ENCODE results near the gene LSMEM2. TPM values are rescaled to one million over a fixed set of nuclear protein-coding genes. Genes with fewer than 3 reads are reported as not detected.

LSMEM2 gene
- total and polyA plus RNA-seq, 2 of the 8 experiments (the other 6 are each of a cell fraction or from before 2014, with no cell fraction given): 0.58 to 0.68 TPM

DNA sequence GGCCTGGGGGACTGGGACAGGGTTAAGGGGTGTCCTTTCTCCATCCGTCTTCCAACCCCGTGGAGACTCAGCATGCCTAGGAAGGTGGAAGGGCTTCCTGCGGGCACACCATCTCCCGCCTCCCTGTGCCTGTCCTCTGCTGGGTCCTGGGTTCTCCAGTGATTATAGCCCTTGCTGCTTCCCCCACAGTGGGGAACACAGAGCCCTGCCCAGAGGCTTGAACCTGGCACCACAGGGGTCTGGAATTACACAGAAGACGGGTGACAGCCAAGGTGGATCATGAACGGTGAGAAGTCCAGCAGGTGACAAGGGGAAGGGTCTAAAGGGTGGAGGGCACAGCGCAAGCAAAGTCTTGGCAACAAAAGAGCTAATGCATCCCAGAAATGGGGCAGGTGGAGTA is 16.1 kb upstream of the LSMEM2 start:
- DNase-seq (ENCODE audit: low read depth in 1 of 2, low spot score in 2 of 2) (no peak), FAIRE-seq (no peak)
- ChIA-PET CTCF (ENCODE audit: partially characterized antibody) (interaction anchor here (0.6 to 53.5 kb wide), 10 partner anchors 9 to 142 kb away, joined by 3 to 2149 read pairs (median 16); partner anchors contain the start of genes GNAI2, GNAT1, LSMEM2 and SLC38A3), POLR2A (ENCODE audit: partially characterized antibody) (interaction anchor here (0.7 to 3.2 kb wide), 4 partner anchors 13 to 78 kb away, joined by 3 to 17 read pairs (median 8); partner anchors contain the start of genes LSMEM2 and RASSF1)
- no peak overlapping the region for H3K4me2 ChIP-seq (ENCODE audit: insufficient read depth in 1 of 2, low read depth in 2 of 2, low read length in 2 of 2)
- no peaks in the 10 kb centered on the region for H3K79me1 ChIP-seq (ENCODE audit: low read depth, low read length)
- H3K9me3 ChIP-seq (ENCODE audit: insufficient read depth in 2 of 2, low read depth in 1 of 2, low read length in 1 of 2): no peaks in the 10 kb centered on the region
- no peak overlapping the region for H2AFZ ChIP-seq (ENCODE audit: low read length)
- no peak overlapping the region for H2BK120ac ChIP-seq (replicated peaks; ENCODE audit: low read depth, low read length)
- no peak overlapping the region for H3K9ac ChIP-seq (replicated peaks in 1 of 4; ENCODE audit: extremely low read depth in 1 of 4, low read depth in 3 of 4, low read length in 3 of 4)
- no peak for TF ChIP-seq RBBP5 (IDR thresholded peaks at IDR 0.05; ENCODE audit: borderline replicate concordance, low read depth, low read length)
- TF ChIP-seq CEBPB (IDR thresholded peaks at IDR 0.05; ENCODE audit: low read depth, low read length): no peak
- no peak for TF ChIP-seq TAF7 (optimal IDR thresholded peaks at IDR 0.05; ENCODE audit: borderline replicate concordance, low read depth, low read length)
- no peak for TF ChIP-seq YY1 (IDR thresholded peaks at IDR 0.05; ENCODE audit: low read depth, low read length)
- TF ChIP-seq, protein P1, sequence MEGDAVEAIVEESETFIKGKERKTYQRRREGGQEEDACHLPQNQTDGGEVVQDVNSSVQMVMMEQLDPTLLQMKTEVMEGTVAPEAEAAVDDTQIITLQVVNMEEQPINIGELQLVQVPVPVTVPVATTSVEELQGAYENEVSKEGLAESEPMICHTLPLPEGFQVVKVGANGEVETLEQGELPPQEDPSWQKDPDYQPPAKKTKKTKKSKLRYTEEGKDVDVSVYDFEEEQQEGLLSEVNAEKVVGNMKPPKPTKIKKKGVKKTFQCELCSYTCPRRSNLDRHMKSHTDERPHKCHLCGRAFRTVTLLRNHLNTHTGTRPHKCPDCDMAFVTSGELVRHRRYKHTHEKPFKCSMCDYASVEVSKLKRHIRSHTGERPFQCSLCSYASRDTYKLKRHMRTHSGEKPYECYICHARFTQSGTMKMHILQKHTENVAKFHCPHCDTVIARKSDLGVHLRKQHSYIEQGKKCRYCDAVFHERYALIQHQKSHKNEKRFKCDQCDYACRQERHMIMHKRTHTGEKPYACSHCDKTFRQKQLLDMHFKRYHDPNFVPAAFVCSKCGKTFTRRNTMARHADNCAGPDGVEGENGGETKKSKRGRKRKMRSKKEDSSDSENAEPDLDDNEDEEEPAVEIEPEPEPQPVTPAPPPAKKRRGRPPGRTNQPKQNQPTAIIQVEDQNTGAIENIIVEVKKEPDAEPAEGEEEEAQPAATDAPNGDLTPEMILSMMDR (IDR thresholded peaks at IDR 0.05; ENCODE audit: control extremely low read depth in 1 of 3, insufficient read depth in 1 of 3, low read depth in 1 of 3, low read length in 3 of 3): no peak
- TF ChIP-seq, protein P2, sequence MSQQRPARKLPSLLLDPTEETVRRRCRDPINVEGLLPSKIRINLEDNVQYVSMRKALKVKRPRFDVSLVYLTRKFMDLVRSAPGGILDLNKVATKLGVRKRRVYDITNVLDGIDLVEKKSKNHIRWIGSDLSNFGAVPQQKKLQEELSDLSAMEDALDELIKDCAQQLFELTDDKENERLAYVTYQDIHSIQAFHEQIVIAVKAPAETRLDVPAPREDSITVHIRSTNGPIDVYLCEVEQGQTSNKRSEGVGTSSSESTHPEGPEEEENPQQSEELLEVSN (IDR thresholded peaks at IDR 0.05): no peak
- no peak for TF ChIP-seq EGR1 (IDR thresholded peaks at IDR 0.05; ENCODE audit: borderline replicate concordance, low read depth, low read length)
- TF ChIP-seq ASH2L (IDR thresholded peaks at IDR 0.05; ENCODE audit: low read length): no peak
- no peak for TF ChIP-seq HDAC6 (IDR thresholded peaks at IDR 0.05; ENCODE audit: low read depth, low read length)
- no peak for TF ChIP-seq POU5F1 (IDR thresholded peaks at IDR 0.05; ENCODE audit: low read depth, low read length)
- no peak overlapping the region for H3K18ac ChIP-seq (ENCODE audit: extremely low read depth, low read length)
- H2BK15ac ChIP-seq (ENCODE audit: low read length): 0 out of 2 replicates have a peak overlapping the region, but pooled peaks have one; percentile 3
- H2BK12ac ChIP-seq (ENCODE audit: low read depth, low read length): 0 out of 2 replicates have a peak overlapping the region, but pooled peaks have one; percentile 22
- no peak overlapping the region for H4K8ac ChIP-seq (ENCODE audit: extremely low read depth, insufficient read depth, low read length)
- WGBS, 2 experiments (ENCODE audit: extremely low coverage in 1 of 2, insufficient coverage in 1 of 2, insufficient read length in 1 of 2, insufficient replicate concordance in 2 of 2, low coverage in 1 of 2, low lambda C conversion rate in 2 of 2, missing lambda C conversion rate in 1 of 2): 92% methylated on average over 7 of the region's 7 CpGs; no CpG with 5 or more reads in 1 of the 2 experiments
- peaks cover 4% of the 10 kb centered on the region; the same call in 1 of the 2 replicates for H3K23me2 ChIP-seq (ENCODE audit: low read depth, low read length)
- no peak overlapping the region for H2BK5ac ChIP-seq (ENCODE audit: low read depth, low read length)
- no peak overlapping the region for H3K4ac ChIP-seq (replicated peaks; ENCODE audit: insufficient read length, low read depth, low read length)
- H2AK5ac ChIP-seq (ENCODE audit: low read depth, low read length): 0 out of 2 replicates have a peak overlapping the region, but pooled peaks have one; percentile 17
- H3K56ac ChIP-seq (replicated peaks; ENCODE audit: insufficient read length, low read depth, low read length): no peak overlapping the region
- H3K23ac ChIP-seq (ENCODE audit: insufficient read length): no peak overlapping the region
- H4K20me1 ChIP-seq (replicated peaks in 1 of 2; ENCODE audit: control insufficient read depth in 1 of 2, insufficient read depth in 2 of 2, low read length in 2 of 2): peaks cover 0 to 2% of the 10 kb centered on the region in 2 experiments
- H3K14ac ChIP-seq (ENCODE audit: insufficient read length): no peak overlapping the region
- no peaks in the 10 kb centered on the region; a peak in 2 of 7 replicates for H3K27me3 ChIP-seq (replicated peaks in 1 of 4; ENCODE audit: control insufficient read depth in 3 of 4, extremely low read depth in 1 of 4, insufficient read depth in 3 of 4, low read length in 3 of 4)
- no peak overlapping the region for H4K5ac ChIP-seq (ENCODE audit: insufficient read length, low read depth, low read length)
- peak overlapping the region; percentile 53; the same call in 1 of the 2 replicates for H2BK20ac ChIP-seq (ENCODE audit: low read length)
- no peaks in the 10 kb centered on the region for H3K79me2 ChIP-seq (ENCODE audit: control insufficient read depth in 1 of 2, insufficient read depth in 2 of 2, low read length in 2 of 2)
- peak overlapping the region; percentile 20 for H4K91ac ChIP-seq (replicated peaks; ENCODE audit: insufficient read length, low read length)
- no peak overlapping the region for H3K27ac ChIP-seq (ENCODE audit: low read depth, low read length)
- H3K36me3 ChIP-seq (ENCODE audit: control insufficient read depth in 2 of 4, insufficient read depth in 4 of 4, low read length in 3 of 4): peaks cover under 1 to 5% (median 2%) of the 10 kb centered on the region in 4 experiments; a peak in 4 of 8 replicates
- H3K4me3 ChIP-seq (ENCODE audit: extremely low read depth in 1 of 4, insufficient read depth in 2 of 4, low read depth in 3 of 4, low read length in 4 of 4): no peak overlapping the region
- H3K4me1 ChIP-seq (replicated peaks in 1 of 4; ENCODE audit: control insufficient read depth in 3 of 4, insufficient read depth in 4 of 4, low read length in 3 of 4): peaks cover 0 to 48% (median 38%) of the 10 kb centered on the region in 4 experiments; a peak in 6 of 7 replicates
